PC-9 (cell line): ENCODE measurements around the gene HMHB1. TPM values are rescaled to one million over a fixed set of nuclear protein-coding genes. Genes with fewer than 3 reads are reported as not detected.

Experiments used
- BruUV-seq: library from RNA; stranded (reverse); fragments of 400-500 nt; replicated peaks from 2 replicates; lab custom pipeline; 2021; lab: Mats Ljungman, UMichigan
- CTCF ChIA-PET: fragments of 300-600 bp; sonication (Branson Sonifier 250); formaldehyde crosslinking; loops from one replicate; lab custom pipeline; 2022; ENCODE audit warnings: antibody characterized with exemption; lab: Charles Lee
- POLR2A ChIA-PET: fragments of 300-600 bp; sonication (Branson Sonifier 250); formaldehyde crosslinking; loops from one replicate; lab custom pipeline; 2022; ENCODE audit warnings: antibody characterized with exemption; ENCODE audit not compliant: unreplicated experiment; lab: Charles Lee
- DNase-seq, 2 experiments: peaks; one replicate each; pipeline versions ENCODE4 v3.0.0 to v3.0.0-alpha.2; 2015 to 2022; ENCODE audit warnings: mixed read lengths in 1 of 2
- H2AFZ ChIP-seq: fragments of 200-600 bp; sonication (generic); 2 replicates; pipeline ENCODE4 v1.8.1; 2017; ENCODE audit warnings: antibody characterized with exemption
- H3F3A ChIP-seq: fragments of 200-600 bp; sonication (generic); 2 replicates; pipeline ENCODE4 v1.8.1; 2017; ENCODE audit warnings: antibody characterized with exemption, mild to moderate bottlenecking, low read depth; ENCODE audit not compliant: insufficient read depth
- H3K27ac ChIP-seq: fragments of 200-600 bp; sonication (generic); 2 replicates; pipeline ENCODE4 v1.6.1; 2016; ENCODE audit warnings: mixed run types
- H3K27me3 ChIP-seq: fragments of 200-600 bp; sonication (generic); 2 replicates; pipeline ENCODE4 v1.6.1; 2016; ENCODE audit warnings: low read depth, mixed run types; ENCODE audit not compliant: insufficient read depth
- H3K36me3 ChIP-seq: fragments of 200-600 bp; sonication (generic); 2 replicates; pipeline ENCODE4 v1.6.1; 2016; ENCODE audit warnings: low read depth, mixed run types
- H3K4me1 ChIP-seq: fragments of 200-600 bp; sonication (generic); replicated peaks from 2 replicates; pipeline ENCODE4 v1.6.1; 2016; ENCODE audit warnings: mixed run types; ENCODE audit not compliant: insufficient read depth
- H3K4me2 ChIP-seq: fragments of 200-600 bp; sonication (generic); 2 replicates; pipeline ENCODE4 v1.6.1; 2017; ENCODE audit warnings: mixed run types
- H3K4me3 ChIP-seq: fragments of 200-600 bp; sonication (generic); 2 replicates; pipeline ENCODE4 v1.6.1; 2016; ENCODE audit warnings: mixed run types
- H3K79me2 ChIP-seq: fragments of 200-600 bp; sonication (generic); 2 replicates; pipeline ENCODE4 v1.6.1; 2017; ENCODE audit warnings: low read depth, mixed run types
- H3K9me2 ChIP-seq: fragments of 200-600 bp; sonication (generic); 2 replicates; pipeline ENCODE4 v1.8.1; 2017; ENCODE audit warnings: mild to moderate bottlenecking; ENCODE audit not compliant: insufficient read depth
- H3K9me3 ChIP-seq: fragments of 200-600 bp; sonication (generic); 2 replicates; pipeline ENCODE4 v1.8.1; 2016; ENCODE audit warnings: low read depth; ENCODE audit not compliant: insufficient read depth
- H4K20me1 ChIP-seq: fragments of 200-600 bp; sonication (generic); 2 replicates; pipeline ENCODE4 v1.8.1; 2017; ENCODE audit not compliant: insufficient read depth
- EZH2 ChIP-seq: fragments of 200-600 bp; sonication (generic); IDR thresholded peaks from 2 replicates; pipeline ENCODE4 v1.8.0; 2017; ENCODE audit warnings: antibody characterized with exemption, low read depth
- intact Hi-C: fragments of 100-400 bp; cut with micrococcal nuclease; formaldehyde crosslinking; loops from one replicate; pipeline ENCODE4 v1.10.0; 2022; ENCODE audit not compliant: unreplicated experiment
- total RNA-seq: library from RNA; stranded (reverse); gene quantifications from 2 replicates; pipeline ENCODE4 v1.2.3, GENCODE V29; 2021
- TF ChIP-seq, protein P1 (sequence below): fragments of 200-600 bp; sonication (generic); conservative IDR thresholded peaks from 2 replicates; pipeline ENCODE4 v1.6.1; 2017; ENCODE audit warnings: mixed run types, antibody characterized with exemption, mild to moderate bottlenecking, moderate library complexity

HMHB1 gene
- total RNA-seq, 1 experiment from 2014 or later: not detected

DNA sequence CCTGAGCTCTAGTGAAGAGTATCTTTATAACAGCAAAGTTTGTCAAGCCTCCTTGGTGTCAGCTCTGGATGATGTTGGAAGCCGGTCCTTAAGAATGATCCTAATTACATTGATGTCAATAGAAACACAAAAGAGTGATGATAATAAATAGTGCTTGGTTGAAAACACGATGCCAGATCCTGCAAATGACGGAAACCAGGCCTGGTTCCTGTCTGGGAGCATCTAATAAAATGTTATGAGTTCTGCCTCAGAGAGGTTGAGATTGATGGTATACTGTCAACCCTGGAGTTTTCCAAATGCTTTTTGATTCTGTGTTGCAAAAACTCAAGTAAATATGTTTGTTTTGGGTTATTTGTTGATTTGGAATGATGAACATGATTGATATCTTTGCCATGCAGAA is 23.3 kb downstream of the HMHB1 start:
- Histone ChIP-seq H2AFZ (no peak overlapping the region), H3K36me3 (no peaks in the 10 kb centered on the region)
- POLR2A ChIA-PET: no interaction called here

DNA sequence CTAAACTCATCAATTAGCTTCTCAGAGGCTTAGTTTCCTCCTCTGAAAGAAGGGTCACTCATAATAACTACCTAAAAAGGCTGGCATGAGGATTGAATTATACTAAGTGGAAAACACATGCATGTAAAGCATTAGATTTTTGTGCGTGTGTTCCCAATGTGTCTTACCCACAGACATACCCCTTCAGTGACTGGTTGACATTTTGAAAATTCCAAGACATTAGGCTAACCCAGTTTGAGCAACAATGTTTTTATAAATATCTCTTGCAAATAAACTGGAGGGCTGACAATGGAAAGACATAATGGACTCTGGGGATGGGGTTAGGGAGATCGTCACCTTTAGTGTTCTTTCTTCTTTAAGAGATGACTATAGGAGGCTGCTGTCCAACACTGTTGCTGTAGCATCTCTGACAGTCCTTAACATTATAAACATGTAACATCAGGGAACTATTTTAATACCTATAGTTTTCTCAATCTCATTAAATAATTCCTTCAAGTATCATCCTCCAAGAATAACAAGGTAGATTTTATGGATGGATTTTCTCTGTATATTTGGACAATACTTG is 24.3 kb downstream of the HMHB1 start:
- intact Hi-C loops: no loop called here
- ChIA-PET POLR2A (no interaction called here), CTCF (no interaction called here)
- H3K79me2 ChIP-seq: no peaks in the 10 kb centered on the region
- no peak overlapping the region for H3K4me2 ChIP-seq
- H3K4me1 ChIP-seq: no peaks in the 10 kb centered on the region
- no peak for DNase-seq
- H3K4me3 ChIP-seq: no peak overlapping the region
- H3K27me3 ChIP-seq: no peaks in the 10 kb centered on the region
- H2AFZ ChIP-seq: no peak overlapping the region
- no peaks in the 10 kb centered on the region for H4K20me1 ChIP-seq
- no peaks in the 10 kb centered on the region for H3K9me2 ChIP-seq
- H3K9me3 ChIP-seq: no peaks in the 10 kb centered on the region
- H3K36me3 ChIP-seq: no peaks in the 10 kb centered on the region
- H3F3A ChIP-seq: no peaks in the 10 kb centered on the region
- no TSS peak for BruUV-seq
- no peak for TF ChIP-seq EZH2
- TF ChIP-seq, protein P1, sequence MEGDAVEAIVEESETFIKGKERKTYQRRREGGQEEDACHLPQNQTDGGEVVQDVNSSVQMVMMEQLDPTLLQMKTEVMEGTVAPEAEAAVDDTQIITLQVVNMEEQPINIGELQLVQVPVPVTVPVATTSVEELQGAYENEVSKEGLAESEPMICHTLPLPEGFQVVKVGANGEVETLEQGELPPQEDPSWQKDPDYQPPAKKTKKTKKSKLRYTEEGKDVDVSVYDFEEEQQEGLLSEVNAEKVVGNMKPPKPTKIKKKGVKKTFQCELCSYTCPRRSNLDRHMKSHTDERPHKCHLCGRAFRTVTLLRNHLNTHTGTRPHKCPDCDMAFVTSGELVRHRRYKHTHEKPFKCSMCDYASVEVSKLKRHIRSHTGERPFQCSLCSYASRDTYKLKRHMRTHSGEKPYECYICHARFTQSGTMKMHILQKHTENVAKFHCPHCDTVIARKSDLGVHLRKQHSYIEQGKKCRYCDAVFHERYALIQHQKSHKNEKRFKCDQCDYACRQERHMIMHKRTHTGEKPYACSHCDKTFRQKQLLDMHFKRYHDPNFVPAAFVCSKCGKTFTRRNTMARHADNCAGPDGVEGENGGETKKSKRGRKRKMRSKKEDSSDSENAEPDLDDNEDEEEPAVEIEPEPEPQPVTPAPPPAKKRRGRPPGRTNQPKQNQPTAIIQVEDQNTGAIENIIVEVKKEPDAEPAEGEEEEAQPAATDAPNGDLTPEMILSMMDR: no peak
- no peak overlapping the region for H3K27ac ChIP-seq

More for the DNA sequence above, 23.3 kb downstream of the HMHB1 start:
- H3K79me2 ChIP-seq: no peaks in the 10 kb centered on the region
- no TSS peak for BruUV-seq
- H4K20me1 ChIP-seq: no peaks in the 10 kb centered on the region
- no peaks in the 10 kb centered on the region for H3K9me3 ChIP-seq
- CTCF ChIA-PET: no interaction called here
- no peaks in the 10 kb centered on the region for H3K4me1 ChIP-seq
- H3K27me3 ChIP-seq: no peaks in the 10 kb centered on the region
- intact Hi-C loops: no loop called here
- DNase-seq: no peak
- H3K9me2 ChIP-seq: no peaks in the 10 kb centered on the region
- no peak overlapping the region for H3K4me3 ChIP-seq
- H3K27ac ChIP-seq: no peak overlapping the region
- no peak overlapping the region for H3K4me2 ChIP-seq
- TF ChIP-seq EZH2: no peak
- TF ChIP-seq, protein P1: no peak
- H3F3A ChIP-seq: no peaks in the 10 kb centered on the region

DNA sequence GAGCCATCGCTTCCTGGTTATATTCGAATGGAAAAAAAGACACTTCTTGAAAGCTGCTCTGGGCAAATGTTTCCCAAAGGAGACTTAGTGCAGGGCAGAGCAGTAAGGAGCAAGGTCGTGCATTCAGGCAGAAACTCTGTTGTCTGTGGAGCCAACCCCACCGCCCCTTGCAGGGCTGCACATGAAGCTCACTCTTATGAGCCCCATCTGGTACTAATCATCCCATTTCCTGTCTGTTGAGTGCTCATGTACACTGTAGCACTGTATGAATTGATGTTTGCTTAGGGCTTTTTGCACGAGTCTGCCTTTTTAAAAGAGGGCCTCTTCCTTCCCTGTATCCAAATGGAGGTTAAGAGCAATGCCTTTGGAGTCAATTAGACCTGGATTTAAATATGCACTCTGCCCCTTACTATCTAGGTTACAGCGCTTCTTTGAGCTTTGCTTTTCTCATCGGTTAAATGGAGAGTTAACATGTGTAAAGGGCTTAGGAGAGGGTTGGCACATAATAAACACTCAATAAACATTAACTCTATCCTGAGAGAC is 25.4 kb downstream of the HMHB1 start:
- CTCF ChIA-PET: no interaction called here
- Histone ChIP-seq H3K36me3 (no peaks in the 10 kb centered on the region), H3K27me3 (no peaks in the 10 kb centered on the region), H3K9me2 (no peaks in the 10 kb centered on the region), H3K79me2 (no peaks in the 10 kb centered on the region), H3K4me3 (no peak overlapping the region), H3K4me2 (no peak overlapping the region), H3K27ac (no peak overlapping the region), H3K4me1 (no peaks in the 10 kb centered on the region), H2AFZ (no peak overlapping the region), H3K9me3 (no peaks in the 10 kb centered on the region), H3F3A (no peaks in the 10 kb centered on the region), H4K20me1 (no peaks in the 10 kb centered on the region)
- no TSS peak for BruUV-seq
- intact Hi-C loops: no loop called here
- POLR2A ChIA-PET: no interaction called here
- no peak for TF ChIP-seq EZH2
- TF ChIP-seq, protein P1: no peak
- DNase-seq: no peak
